Measurements from ENCODE around the gene RMND5A. TPM values are rescaled to one million over a fixed set of nuclear protein-coding genes. Genes with fewer than 3 reads are reported as not detected.

Gene RMND5A
- polyA plus RNA-seq, 1 donor from 2014 or later = 36.3 TPM

- TF ChIP-seq REST (IDR thresholded peaks at IDR 0.05; ENCODE audit: borderline replicate concordance) = no peak
- no peak for TF ChIP-seq RAD21 (conservative IDR thresholded peaks at IDR 0.05)
- no peak for TF ChIP-seq CTCF (IDR thresholded peaks at IDR 0.05; ENCODE audit: poor library complexity, severe bottlenecking)
- TF ChIP-seq SMC3 (conservative IDR thresholded peaks at IDR 0.05; ENCODE audit: poor library complexity) = no peak
- no peak for TF ChIP-seq EP300 (conservative IDR thresholded peaks at IDR 0.05; ENCODE audit: poor library complexity, severe bottlenecking)
- no peak for TF ChIP-seq MXI1 (conservative IDR thresholded peaks at IDR 0.05; ENCODE audit: poor library complexity, severe bottlenecking)
- no peak for TF ChIP-seq POLR2AphosphoS5 (IDR thresholded peaks at IDR 0.05)
- TF ChIP-seq EZH2 (IDR thresholded peaks at IDR 0.05; ENCODE audit: borderline replicate concordance, insufficient read depth, low read length, poor library complexity, severe bottlenecking) = no peak
- no peak for TF ChIP-seq TAF1 (IDR thresholded peaks at IDR 0.05; ENCODE audit: low read depth)
- Histone ChIP-seq H4K20me1 (ENCODE audit: insufficient read depth) (no peaks in the 10 kb centered on the region), H3K4me3 (ENCODE audit: low read length) (no peak overlapping the region), H3K9me2 (ENCODE audit: insufficient read depth, low read length) (no peaks in the 10 kb centered on the region), H3F3A (ENCODE audit: insufficient read depth, low read length, poor library complexity, severe bottlenecking) (no peaks in the 10 kb centered on the region), H3K79me2 (replicated peaks; ENCODE audit: insufficient read depth, low read length) (peaks cover 47% of the 10 kb centered on the region), H3K9ac (ENCODE audit: low read length) (no peak overlapping the region), H3K36me3 (ENCODE audit: insufficient read depth, low read length) (no peaks in the 10 kb centered on the region), H2AFZ (ENCODE audit: low read depth, low read length) (no peak overlapping the region), H3K27ac (ENCODE audit: low read length) (no peak overlapping the region), H3K27me3 (ENCODE audit: insufficient read depth, low read depth, low read length) (no peaks in the 10 kb centered on the region), H3K9me3 (ENCODE audit: low read length) (peaks cover 3% of the 10 kb centered on the region), H3K4me2 (ENCODE audit: low read length) (no peak overlapping the region)
Measured at GRCh38 chr2:86746939-86747338, 26.8 kb downstream of the RMND5A start.

GRCh38 chr2:86747711-86748639 is 27.9 kb downstream of the RMND5A start:
- Histone ChIP-seq H3F3A (ENCODE audit: insufficient read depth, low read length, poor library complexity, severe bottlenecking) (no peaks in the 10 kb centered on the region), H3K9me2 (ENCODE audit: insufficient read depth, low read length) (no peaks in the 10 kb centered on the region), H3K36me3 (ENCODE audit: insufficient read depth, low read length) (peaks cover 7% of the 10 kb centered on the region), H3K79me2 (replicated peaks; ENCODE audit: insufficient read depth, low read length) (peaks cover 47% of the 10 kb centered on the region), H3K27me3 (ENCODE audit: insufficient read depth, low read depth, low read length) (no peaks in the 10 kb centered on the region), H4K20me1 (ENCODE audit: insufficient read depth) (no peaks in the 10 kb centered on the region), H3K4me2 (ENCODE audit: low read length) (no peak overlapping the region), H3K9me3 (ENCODE audit: low read length) (peaks cover 3% of the 10 kb centered on the region), H3K27ac (ENCODE audit: low read length) (peak overlapping the region; percentile 48), H3K9ac (ENCODE audit: low read length) (no peak overlapping the region), H3K4me3 (ENCODE audit: low read length) (peak overlapping the region; percentile 17), H2AFZ (ENCODE audit: low read depth, low read length) (no peak overlapping the region)
- no peak for TF ChIP-seq SMC3 (conservative IDR thresholded peaks at IDR 0.05; ENCODE audit: poor library complexity)
- TF ChIP-seq RAD21 (conservative IDR thresholded peaks at IDR 0.05) = no peak
- no peak for TF ChIP-seq REST (IDR thresholded peaks at IDR 0.05; ENCODE audit: borderline replicate concordance)
- no peak for TF ChIP-seq EP300 (conservative IDR thresholded peaks at IDR 0.05; ENCODE audit: poor library complexity, severe bottlenecking)
- no peak for TF ChIP-seq POLR2AphosphoS5 (IDR thresholded peaks at IDR 0.05)
- TF ChIP-seq EZH2 (IDR thresholded peaks at IDR 0.05; ENCODE audit: borderline replicate concordance, insufficient read depth, low read length, poor library complexity, severe bottlenecking) = no peak
- TF ChIP-seq TAF1 (IDR thresholded peaks at IDR 0.05; ENCODE audit: low read depth) = no peak
- no peak for TF ChIP-seq CTCF (IDR thresholded peaks at IDR 0.05; ENCODE audit: poor library complexity, severe bottlenecking)

All from neural cell (in vitro differentiated cells).